Esophagus muscularis mucosa (tissue), 3 donors: Measurements from ENCODE around the gene PDCD1.

Experiments
- EP300 ChIP-seq: sonication (generic); formaldehyde crosslinking; IDR thresholded peaks from one replicate; pipeline ENCODE4 v1.6.1; 2017; ENCODE audit warnings: antibody characterized with exemption
- TF ChIP-seq, protein P1 (sequence below), 3 experiments: fragments of 200-600 bp in 2 of 3; fragments of 450-650 bp in 1 of 3; sonication (generic) in 2 of 3; IDR thresholded peaks; one replicate each; pipeline ENCODE4 v1.5.1; 2017 to 2019; ENCODE audit warnings: antibody characterized with exemption in 3 of 3, mild to moderate bottlenecking in 2 of 3, moderate library complexity in 1 of 3

DNA sequence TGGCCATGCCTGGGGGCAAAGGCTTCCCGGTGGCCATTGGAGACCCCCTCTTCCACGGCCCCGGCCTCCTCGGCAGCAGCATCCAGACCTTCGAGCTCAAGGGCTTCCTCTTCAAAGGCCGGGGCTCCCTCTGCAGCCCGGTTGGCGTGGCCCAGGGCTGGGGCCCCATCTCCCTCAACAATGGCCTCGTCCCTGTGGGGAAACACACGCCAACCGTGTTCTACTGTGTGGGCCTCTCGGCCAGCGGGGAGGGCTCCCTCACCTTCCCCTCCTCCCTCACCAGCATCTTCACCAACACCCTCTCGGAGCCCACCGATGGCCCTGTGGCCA lies 13.6 kb upstream of the PDCD1 start:
- TF ChIP-seq, protein P1, sequence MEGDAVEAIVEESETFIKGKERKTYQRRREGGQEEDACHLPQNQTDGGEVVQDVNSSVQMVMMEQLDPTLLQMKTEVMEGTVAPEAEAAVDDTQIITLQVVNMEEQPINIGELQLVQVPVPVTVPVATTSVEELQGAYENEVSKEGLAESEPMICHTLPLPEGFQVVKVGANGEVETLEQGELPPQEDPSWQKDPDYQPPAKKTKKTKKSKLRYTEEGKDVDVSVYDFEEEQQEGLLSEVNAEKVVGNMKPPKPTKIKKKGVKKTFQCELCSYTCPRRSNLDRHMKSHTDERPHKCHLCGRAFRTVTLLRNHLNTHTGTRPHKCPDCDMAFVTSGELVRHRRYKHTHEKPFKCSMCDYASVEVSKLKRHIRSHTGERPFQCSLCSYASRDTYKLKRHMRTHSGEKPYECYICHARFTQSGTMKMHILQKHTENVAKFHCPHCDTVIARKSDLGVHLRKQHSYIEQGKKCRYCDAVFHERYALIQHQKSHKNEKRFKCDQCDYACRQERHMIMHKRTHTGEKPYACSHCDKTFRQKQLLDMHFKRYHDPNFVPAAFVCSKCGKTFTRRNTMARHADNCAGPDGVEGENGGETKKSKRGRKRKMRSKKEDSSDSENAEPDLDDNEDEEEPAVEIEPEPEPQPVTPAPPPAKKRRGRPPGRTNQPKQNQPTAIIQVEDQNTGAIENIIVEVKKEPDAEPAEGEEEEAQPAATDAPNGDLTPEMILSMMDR (IDR thresholded peaks at IDR 0.05), result no peak
- no peak for TF ChIP-seq EP300
